ENCODE data around the gene SORBS1.

DNA sequence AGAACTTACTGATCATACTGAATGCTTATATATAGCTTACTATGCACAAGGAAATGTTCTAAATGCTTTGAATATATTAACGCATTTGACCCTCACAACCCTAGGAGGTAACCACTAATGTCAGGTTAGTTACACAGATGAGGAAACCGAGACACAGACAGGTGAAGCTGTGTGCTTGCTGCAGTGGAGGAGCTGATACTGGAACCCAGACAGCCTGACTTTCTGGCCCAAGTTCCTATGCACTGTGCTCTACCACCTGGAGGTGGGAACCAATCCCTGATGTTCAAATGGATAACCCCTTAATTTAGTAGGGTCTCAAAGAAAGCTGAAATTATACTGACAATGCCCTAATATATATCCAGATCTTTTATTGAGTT is 119.6 kb downstream of the SORBS1 start:
- TF ChIP-seq, protein P1, sequence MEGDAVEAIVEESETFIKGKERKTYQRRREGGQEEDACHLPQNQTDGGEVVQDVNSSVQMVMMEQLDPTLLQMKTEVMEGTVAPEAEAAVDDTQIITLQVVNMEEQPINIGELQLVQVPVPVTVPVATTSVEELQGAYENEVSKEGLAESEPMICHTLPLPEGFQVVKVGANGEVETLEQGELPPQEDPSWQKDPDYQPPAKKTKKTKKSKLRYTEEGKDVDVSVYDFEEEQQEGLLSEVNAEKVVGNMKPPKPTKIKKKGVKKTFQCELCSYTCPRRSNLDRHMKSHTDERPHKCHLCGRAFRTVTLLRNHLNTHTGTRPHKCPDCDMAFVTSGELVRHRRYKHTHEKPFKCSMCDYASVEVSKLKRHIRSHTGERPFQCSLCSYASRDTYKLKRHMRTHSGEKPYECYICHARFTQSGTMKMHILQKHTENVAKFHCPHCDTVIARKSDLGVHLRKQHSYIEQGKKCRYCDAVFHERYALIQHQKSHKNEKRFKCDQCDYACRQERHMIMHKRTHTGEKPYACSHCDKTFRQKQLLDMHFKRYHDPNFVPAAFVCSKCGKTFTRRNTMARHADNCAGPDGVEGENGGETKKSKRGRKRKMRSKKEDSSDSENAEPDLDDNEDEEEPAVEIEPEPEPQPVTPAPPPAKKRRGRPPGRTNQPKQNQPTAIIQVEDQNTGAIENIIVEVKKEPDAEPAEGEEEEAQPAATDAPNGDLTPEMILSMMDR (conservative IDR thresholded peaks at IDR 0.05; ENCODE audit: low read depth, low read length) = no peak
- no peak for TF ChIP-seq EZH2 (IDR thresholded peaks at IDR 0.05; ENCODE audit: low read length, unreplicated experiment)
- no peak for TF ChIP-seq EZH2phosphoT487 (IDR thresholded peaks at IDR 0.05; ENCODE audit: borderline replicate concordance, low read length)
